ENCODE data around the gene MVP.
A peak's percentile ranks its signal among the peaks of the same experiment; 100 is the strongest.

The MVP gene

DNA sequence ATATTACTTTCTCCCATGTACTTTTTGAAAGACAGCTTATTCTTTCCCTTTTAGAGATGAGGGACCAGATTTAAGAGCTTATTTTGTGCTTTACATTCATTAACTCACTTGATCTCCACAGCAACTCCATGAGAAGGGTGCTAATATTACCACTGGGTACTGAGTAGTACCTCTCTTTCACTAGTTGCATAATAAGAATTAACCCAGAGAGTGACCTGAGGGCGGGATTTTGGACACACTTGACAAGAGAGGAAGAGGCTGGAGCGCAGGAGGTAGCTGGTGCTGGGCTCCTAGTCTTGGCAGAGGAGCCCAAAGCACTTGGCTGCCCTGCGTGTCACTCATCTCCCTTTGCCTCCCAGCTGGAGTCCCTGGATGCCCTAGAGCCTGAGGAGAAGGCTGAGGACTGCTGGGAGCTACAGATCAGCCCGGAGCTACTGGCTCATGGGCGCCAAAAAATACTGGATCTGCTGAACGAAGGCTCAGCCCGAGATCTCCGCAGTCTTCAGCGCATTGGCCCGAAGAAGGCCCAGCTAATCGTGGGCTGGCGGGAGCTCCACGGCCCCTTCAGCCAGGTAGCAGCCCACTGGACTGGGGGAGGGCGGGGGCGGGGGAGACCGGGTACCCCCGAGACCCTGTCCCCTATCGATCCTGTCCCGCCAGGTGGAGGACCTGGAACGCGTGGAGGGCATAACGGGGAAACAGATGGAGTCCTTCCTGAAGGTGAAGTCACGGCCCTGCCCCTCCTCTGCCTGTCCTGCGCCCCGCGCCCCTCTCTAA, 15.6 kb upstream of the MVP start:
- DNase-seq (ENCODE audit: low read depth in 2 of 2), result no peak

DNA sequence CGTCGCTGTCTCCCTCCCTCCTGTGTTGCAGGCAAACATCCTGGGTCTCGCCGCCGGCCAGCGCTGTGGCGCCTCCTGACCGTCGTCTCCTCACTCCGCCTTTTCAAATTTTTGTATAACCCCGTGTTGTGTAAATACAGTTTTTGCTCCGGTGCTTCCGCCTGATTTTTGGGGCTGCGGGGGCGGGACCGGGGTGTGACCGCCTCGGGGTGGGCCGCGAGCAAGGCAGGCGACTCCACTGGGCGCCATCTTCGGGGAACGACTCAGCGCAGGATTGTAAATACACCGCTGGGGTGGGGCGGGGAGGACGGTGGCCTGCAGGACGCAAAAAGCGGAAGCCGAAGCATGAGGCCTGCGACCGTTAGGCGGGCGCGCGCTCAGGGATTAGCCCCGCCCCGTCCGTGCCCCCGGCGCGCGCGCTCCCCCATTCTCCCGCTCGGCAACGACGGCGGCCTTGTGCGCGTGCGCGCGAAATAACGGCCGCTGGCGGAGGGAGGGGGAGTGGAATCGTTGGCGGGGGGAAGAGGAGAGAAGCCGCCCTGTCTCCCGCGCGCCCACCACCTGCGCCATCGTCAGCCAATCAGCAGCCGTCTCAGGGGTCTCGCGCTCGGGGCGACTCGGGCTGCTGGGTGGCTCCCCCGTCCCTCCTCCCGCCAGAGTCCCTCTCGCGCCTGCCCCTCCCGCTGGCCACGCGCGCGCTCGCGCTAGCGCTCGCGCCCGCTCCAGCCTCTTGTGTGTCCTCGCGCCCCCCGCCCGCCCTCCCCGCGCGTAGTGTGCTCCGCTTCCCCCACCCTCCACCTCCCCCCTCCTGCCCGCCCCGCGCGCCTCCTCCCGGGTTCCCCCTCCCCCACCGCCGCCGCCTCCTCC, 14.8 kb upstream of the MVP start:
- peak; percentile 93 to 97 for DNase-seq (ENCODE audit: low read depth in 2 of 2)

DNA sequence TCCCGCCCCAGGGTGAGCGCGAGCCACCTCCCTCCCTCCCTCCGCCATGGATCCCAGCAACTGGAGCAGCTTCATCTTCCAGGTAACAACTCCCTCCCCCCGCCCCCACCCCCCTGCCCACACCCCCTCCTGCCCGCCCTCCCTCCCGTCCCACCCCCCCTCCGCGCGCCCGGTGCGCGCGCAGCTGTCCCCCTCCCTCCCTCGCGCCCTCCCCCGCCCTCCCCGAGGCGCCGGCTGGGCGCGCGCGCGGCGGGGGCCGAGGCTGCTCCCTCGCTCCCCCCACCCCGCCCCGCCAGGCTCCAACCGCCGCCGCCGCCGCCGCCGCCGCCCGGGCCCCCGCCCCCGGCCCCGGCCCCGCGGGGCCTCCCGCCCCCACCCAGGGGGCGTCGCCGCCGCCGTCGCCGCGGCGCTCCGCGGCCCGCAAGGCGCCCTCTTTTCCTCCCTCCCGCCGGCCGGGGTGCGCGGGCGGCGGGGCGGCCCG, 14.1 kb upstream of the MVP start, which contains the start of gene MAZ:
MAZ (plus strand) TSS at position 431 of the 481 bp plus-strand sequence. CDS start 173 bp downstream, outside the sequence.
- DNase-seq (ENCODE audit: low read depth in 2 of 2), result peak in 1 of 2 donors; percentile 50

DNA sequence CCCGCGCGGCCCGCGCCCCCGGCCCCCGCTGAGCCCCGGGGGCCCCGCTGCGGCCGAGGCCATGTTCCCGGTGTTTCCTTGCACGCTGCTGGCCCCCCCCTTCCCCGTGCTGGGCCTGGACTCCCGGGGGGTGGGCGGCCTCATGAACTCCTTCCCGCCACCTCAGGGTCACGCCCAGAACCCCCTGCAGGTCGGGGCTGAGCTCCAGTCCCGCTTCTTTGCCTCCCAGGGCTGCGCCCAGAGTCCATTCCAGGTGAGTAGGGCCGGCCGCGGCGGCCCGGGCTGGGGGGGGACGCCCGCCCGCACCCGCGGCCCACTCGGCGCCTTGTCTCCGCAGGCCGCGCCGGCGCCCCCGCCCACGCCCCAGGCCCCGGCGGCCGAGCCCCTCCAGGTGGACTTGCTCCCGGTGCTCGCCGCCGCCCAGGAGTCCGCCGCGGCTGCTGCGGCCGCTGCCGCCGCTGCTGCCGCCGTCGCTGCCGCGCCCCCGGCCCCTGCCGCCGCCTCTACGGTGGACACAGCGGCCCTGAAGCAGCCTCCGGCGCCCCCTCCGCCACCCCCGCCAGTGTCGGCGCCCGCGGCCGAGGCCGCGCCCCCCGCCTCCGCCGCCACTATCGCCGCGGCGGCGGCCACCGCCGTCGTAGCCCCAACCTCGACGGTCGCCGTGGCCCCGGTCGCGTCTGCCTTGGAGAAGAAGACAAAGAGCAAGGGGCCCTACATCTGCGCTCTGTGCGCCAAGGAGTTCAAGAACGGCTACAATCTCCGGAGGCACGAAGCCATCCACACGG, 13.4 kb upstream of the MVP start:
- no peak for DNase-seq (ENCODE audit: low read depth in 2 of 2)

DNA sequence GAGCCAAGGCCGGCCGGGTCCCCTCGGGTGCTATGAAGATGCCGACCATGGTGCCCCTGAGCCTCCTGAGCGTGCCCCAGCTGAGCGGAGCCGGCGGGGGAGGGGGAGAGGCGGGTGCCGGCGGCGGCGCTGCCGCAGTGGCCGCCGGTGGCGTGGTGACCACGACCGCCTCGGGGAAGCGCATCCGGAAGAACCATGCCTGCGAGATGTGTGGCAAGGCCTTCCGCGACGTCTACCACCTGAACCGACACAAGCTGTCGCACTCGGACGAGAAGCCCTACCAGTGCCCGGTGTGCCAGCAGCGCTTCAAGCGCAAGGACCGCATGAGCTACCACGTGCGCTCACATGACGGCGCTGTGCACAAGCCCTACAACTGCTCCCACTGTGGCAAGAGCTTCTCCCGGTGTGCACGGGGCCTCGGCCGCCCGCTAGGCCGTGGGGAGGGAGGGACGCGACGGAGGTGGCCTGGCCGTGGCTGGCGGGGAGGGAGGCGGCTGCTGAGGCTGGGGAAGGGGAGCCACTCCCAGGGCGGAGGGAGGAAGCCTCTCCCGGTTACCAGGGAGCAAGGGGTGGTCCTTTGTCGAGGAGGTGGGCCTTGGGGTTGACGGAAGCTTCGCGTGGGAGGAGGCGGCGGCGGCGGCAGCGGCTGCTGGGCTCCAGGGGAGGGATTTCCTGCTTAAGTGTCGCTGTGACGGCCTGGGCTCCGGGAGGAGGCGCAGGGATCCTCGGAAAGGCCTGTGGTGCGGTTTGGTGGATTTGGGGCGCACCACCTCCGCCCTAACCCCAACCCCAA, 12.6 kb upstream of the MVP start:
- peak; percentile 77 to 81 for DNase-seq (ENCODE audit: low read depth in 2 of 2)

DNA sequence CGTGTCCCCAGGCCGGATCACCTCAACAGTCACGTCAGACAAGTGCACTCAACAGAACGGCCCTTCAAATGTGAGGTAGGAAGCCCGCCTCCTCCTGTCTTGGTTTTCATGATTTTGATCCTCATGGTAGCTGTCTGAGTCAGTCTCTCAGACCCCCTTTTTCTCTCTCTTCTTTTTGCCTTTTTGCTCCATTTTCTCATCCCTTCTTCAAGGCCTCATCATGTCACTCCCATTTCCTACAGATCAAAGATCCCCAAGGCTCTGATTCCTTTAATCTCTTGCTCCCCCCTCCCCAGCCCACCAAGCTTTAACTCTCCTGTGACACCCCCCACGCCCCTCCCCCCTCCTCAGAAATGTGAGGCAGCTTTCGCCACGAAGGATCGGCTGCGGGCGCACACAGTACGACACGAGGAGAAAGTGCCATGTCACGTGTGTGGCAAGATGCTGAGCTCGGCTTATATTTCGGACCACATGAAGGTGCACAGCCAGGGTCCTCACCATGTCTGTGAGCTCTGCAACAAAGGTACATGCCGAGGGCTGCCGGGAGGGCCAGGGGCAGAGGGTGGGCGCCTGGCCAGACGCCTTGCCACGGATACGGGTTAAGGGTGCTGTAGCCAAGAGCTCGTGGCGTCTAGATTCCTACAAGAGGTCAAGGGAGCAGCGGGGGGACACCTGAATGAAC, 11.9 kb upstream of the MVP start:
- no peak for DNase-seq (ENCODE audit: low read depth in 2 of 2)

DNA sequence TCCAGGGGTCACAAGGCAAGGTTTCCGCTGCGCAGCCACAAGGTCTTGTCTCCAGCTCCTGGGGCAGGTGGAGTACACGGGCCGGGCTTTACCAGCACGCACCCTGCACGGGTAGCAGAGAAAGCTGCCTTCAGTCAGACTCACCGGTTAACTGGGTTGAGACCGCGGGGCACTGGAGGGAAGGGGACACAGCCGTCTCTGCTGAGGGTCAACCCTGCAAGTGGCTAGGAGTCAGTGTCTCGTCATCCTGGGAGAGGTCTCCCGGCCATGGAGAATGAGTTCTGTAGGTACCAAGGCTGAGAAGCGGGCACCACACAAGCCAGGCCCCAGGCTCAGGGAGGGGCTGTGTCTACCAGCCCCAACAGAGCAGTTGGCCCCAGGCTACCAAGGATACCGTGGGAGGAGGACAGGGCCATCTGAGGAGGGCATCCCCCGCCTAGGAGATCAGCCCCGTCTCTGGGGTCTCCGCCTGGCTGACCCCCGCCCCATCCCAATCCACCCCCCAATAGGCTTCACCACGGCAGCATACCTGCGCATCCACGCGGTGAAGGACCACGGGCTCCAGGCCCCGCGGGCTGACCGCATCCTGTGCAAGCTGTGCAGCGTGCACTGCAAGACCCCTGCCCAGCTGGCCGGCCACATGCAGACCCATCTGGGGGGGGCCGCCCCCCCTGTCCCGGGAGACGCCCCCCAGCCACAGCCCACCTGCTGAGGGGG, 11.1 kb upstream of the MVP start:
- DNase-seq (ENCODE audit: low read depth in 2 of 2), result no peak

DNA sequence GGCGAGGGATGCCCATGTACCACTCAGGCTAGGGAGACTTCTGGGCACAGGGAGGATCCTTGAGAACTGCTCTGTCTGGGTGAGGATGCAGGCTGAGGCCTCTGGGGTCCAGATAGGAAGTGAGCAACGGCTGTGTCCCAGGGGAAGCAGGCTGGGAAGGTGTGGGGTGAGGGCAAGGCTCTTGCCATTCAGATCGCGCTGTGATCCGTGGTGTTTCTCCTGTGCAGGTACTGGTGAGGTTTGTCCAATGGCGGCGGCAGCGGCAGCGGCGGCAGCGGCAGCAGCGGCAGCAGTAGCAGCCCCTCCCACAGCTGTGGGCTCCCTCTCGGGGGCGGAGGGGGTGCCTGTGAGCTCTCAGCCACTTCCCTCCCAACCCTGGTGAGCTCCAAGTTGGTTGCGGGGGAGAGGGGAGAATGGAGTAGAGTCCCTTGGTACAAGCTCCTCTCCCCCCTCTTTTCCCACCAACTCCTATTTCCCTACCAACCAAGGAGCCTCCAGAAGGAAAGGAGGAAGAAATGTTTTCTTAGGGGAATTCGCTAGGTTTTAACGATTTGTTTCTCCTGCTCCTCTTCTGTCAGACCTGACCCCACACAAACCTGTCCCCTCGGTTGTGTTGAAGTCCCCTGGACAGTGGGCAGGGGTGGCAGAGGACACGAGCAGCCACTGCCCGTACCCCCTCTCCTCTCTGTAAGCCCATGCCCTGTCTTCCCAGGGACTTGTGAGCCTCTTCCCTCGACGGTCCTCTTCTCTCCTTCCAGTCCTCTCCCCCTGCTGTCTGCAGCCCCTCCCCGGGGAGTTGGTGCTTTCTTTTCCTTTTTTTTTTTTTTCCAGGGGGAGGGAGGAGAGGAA, 10.2 kb upstream of the MVP start:
- DNase-seq (ENCODE audit: low read depth in 2 of 2), result no peak

DNA sequence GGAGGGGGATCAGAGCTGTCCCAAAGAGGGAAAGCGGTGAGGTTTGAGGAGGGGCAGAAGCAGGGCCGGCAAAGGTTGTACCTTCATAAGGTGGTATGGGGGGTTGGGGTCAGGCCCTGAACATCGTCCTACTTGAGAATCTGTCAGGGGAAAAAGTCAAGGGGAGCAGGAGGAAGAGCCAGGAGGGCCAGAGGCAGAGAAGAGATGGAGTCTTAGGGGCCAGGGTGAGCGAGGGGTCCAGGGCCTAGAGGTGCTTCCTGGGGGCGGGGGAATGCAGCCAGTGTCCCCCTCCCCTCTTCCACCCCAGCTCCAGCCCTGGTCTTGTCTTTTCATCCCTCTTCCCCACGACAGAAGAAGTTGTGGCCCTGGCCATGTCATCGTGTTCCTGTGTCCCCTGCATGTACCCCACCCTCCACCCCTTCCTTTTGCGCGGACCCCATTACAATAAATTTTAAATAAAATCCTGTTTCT, 9.5 kb upstream of the MVP start:
- DNase-seq (ENCODE audit: low read depth in 2 of 2), result no peak

DNA sequence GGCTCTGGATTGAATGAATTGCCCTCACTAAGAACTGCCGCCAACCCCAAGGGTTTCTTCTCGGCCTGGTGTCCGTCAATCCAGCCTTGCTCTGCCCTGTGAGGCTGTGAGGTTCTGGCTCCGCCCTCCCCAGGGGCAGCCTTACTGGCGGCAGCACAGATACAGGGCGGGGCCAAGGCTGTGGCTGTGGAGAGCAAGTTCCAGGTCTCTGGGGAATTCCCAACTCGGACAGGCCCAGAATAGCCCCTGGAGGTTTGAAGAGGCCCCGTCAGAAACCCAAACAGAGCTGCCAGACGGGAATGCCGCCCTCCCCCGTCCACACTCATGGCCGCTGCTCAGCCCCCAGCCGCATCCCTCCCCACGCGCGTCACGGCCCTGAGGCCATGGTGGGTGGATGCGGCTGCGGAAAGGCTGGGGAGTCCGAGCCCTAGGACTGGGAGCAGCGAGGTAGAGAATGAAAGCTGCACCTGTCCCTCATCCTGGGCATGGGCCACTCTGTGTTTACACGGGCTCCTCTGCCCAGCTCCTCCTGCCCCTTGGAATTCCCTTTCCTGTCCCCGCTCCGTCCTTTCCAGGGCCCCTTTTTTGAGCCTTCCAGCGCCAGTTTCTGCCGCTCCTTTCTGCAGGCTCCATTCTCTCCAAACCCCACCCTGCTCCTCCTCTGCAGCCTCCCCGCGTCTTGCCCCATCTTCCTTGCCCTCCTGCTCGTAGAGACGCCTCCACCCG, 8.9 kb upstream of the MVP start:
- no peak for DNase-seq (ENCODE audit: low read depth in 2 of 2)

DNA sequence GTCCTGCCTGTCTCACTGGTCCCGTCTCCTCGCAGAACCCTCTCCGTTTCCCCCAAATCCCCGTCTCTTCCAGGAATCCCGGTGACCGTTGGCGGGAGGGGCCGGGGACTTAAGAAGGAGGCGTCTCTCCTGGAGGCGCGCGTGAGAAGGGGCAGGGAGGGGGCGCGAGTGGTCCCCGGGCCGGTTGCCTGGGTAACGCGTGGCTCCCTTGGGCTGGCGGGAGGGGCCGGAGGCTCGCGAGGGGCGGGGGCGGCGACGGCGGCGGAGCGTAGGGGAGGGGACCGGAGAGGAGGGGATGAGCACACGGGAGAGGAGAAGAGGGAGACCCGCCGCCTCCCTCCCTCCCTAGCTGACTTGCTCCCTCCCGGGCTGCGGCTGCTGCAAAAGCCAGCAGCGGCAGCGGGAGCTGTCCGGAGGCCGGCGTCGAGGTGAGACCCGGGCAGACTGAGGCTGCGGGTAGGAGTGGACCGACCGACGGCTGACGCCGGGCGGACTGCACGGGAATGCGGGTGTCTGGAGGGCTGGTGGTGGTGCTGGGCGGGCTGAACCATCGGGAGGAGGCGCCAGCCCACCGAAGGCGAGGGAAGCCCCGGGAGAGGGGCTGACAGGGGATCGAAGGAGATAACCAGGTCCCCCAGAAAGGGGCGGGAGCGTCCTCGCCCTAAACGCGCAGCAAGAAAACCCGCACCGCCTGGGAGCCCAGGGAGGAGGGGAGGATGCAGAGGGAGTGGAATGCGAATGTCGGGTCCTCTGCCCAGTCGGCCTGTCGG, 8.2 kb upstream of the MVP start, which contains the start of gene PRRT2:
PRRT2 (plus strand) TSS at position 298 of the 770 bp plus-strand sequence. CDS start 862 bp downstream, outside the sequence.
- DNase-seq (ENCODE audit: low read depth in 2 of 2), result no peak

DNA sequence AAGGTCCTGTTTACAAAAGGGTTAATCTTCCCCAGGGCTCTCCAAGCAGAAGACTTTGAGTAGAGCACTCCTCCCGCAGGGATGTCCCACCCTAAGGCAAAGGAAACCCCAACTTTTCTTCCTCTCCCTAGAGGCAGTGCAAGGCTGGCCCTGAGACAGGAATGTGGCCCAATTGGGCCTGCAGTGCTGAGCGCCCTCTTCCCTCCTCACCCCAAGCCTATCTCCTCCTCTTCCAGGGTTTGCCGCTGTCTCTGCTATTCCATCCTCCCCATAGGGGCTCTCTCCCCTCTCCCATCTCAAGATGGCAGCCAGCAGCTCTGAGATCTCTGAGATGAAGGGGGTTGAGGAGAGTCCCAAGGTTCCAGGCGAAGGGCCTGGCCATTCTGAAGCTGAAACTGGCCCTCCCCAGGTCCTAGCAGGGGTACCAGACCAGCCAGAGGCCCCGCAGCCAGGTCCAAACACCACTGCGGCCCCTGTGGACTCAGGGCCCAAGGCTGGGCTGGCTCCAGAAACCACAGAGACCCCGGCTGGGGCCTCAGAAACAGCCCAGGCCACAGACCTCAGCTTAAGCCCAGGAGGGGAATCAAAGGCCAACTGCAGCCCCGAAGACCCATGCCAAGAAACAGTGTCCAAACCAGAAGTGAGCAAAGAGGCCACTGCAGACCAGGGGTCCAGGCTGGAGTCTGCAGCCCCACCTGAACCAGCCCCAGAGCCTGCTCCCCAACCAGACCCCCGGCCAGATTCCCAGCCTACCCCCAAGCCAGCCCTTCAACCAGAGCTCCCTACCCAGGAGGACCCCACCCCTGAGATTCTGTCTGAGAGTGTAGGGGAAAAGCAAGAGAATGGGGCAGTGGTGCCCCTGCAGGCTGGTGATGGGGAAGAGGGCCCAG, 7.3 kb upstream of the MVP start:
- DNase-seq (ENCODE audit: low read depth in 2 of 2), result no peak

DNA sequence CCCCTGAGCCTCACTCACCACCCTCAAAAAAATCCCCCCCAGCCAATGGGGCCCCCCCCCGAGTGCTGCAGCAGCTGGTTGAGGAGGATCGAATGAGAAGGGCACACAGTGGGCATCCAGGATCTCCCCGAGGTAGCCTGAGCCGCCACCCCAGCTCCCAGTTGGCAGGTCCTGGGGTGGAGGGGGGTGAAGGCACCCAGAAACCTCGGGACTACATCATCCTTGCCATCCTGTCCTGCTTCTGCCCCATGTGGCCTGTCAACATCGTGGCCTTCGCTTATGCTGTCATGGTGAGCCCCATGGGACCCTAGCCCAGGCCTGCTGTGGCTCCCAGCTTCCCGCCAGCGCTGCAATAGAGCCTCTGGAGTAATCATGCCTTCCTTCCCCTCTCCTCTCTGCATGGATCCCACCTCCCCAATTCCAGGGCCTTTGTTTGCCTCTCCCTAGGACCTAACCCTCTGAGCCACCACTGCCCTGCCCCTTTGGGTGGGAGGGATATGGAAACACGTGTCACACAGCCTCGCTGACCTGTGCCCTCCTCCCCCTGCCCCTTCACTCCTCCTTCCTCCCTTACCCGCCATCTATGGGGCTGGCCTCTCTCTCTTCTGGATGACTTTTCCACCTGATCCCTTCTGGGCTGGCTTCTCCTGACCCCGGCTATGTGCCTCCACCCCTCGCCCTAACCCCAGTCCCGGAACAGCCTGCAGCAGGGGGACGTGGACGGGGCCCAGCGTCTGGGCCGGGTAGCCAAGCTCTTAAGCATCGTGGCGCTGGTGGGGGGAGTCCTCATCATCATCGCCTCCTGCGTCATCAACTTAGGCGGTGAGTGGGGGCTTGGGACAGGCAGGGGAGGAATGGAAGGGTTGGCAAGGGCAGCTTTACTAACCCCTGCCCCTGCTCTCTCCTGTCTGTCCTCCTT, 6.4 kb upstream of the MVP start:
- no peak for DNase-seq (ENCODE audit: low read depth in 2 of 2)

DNA sequence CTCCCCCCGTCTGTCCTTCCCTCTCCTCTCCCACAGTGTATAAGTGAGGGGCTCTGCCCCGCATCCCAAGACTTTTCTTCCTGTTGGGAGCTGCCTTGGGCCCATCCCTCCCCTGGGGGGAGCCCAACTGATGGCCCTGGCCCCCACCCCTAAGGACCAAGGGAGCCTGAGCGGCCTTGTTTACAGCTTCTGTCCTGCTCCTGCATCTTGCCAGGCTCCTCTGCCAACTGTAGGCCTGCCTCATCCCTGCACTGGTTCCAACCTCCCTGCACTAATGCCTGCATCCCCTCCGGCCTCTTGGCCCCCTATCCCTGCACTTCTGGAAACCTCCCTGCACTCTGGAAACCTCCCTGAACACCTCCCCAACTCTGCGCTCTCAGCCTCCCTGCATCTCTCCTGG, 5.7 kb upstream of the MVP start:
- no peak for DNase-seq (ENCODE audit: low read depth in 2 of 2)

Data from activated CD8-positive, alpha-beta memory T cell treated with anti-CD3 and anti-CD28 coated beads for 4 hours (primary cell).